Fibroblast of skin of left biceps (primary cell): ENCODE results near the gene PITPNM1.
"Not testable (repeated sequence)": the region's sequence is repeated elsewhere in the genome, so short reads cannot be mapped to it uniquely, and the experiment has no call there.

Experiments
- DNase-seq, 2 experiments: peaks; one replicate each; pipeline ENCODE4 v3.0.0-alpha.2; 2013; ENCODE audit warnings: low read depth in 2 of 2

PITPNM1 gene

DNA sequence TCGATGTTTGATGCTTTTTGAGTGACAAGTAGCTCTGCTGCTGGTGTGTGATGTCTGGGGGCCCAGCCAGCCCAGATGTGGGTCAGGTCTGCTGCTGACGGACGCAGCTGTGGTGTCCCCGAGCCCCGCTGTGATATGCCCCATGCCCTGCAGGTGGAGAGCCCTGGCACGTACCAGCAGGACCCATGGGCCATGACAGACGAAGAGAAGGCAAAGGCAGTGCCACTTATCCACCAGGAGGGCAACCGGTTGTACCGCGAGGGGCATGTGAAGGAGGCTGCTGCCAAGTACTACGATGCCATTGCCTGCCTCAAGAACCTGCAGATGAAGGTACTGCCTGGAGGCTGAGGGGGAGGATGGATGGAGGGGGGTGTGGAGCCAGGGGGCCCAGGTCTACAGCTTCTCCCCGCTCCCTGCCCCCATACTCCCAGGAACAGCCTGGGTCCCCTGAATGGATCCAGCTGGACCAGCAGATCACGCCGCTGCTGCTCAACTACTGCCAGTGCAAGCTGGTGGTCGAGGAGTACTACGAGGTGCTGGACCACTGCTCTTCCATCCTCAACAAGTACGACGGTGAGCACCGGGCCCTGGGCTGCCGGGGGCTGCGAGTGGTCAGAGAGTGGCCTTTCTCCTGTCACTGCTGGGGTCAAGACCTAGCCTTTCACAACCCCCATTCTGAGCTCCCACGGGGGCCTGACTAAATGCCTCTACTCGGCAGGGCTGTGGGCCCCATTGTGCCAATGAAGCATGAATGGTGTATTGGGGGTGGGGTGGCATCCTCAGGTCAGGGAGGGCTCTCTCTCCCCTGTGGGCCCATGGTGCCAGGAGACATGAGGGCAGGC, 15.1 kb downstream of the PITPNM1 start:
- no peak for DNase-seq

DNA sequence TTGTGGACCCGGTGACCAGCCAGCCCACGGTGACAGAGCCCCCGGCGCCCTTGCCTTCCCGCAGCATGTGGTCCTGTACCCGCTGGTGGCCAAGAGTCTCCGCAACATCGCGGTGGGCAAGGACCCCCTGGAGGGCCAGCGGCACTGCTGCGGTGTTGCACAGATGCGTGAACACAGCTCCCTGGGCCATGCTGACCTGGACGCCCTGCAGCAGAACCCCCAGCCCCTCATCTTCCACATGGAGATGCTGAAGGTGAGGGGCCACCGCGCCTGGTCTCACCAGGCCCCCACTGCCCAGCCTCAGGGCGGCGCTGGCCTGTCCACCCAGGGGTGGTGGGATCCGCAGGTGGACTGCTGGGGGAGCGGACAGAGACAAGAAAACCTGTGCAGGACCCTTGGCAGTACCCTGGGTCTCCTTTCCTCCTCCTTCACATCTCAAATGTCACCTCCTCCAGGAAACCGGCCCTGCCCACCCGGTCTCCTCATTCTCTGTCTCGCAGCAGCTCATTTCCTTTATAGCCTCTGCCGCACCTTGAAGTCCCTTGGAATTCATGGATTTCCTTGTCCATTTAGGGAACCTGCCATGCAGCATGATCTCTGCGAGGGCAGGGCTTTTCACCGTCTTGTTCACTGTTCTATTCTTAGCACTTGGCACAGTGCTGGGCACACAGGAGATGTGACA, 15.8 kb downstream of the PITPNM1 start:
- no peak for DNase-seq

DNA sequence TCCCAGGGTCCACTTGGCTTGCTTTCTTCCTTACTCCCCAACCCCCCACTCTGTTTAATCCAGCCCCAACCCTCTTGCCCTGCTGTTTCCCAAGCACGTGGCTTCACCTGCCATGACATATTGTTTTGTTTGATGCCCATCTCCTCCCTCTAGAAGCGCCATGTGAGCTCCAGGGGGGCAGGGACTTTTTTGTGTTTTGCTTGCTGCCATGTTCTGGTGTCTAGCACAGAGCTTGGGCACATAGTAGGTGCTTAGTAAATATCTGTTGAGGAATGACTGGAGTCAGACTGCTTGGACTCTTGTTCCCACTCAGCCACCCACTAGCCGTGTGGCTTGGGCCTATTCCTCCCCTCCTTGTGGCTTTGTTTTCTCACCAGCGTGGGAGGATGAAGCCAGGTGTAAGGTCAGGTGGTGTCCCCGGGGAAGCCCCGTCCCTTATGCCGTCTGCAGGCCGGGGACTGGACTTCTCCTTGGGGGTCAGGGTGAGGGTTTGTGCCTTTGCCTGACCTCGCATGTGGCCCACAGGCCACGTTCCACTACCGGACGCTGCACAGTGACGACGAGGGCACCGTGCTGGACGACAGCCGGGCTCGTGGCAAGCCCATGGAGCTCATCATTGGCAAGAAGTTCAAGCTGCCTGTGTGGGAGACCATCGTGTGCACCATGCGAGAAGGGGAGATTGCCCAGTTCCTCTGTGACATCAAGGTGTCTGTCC, 18.5 kb downstream of the PITPNM1 start:
- no peak for DNase-seq

DNA sequence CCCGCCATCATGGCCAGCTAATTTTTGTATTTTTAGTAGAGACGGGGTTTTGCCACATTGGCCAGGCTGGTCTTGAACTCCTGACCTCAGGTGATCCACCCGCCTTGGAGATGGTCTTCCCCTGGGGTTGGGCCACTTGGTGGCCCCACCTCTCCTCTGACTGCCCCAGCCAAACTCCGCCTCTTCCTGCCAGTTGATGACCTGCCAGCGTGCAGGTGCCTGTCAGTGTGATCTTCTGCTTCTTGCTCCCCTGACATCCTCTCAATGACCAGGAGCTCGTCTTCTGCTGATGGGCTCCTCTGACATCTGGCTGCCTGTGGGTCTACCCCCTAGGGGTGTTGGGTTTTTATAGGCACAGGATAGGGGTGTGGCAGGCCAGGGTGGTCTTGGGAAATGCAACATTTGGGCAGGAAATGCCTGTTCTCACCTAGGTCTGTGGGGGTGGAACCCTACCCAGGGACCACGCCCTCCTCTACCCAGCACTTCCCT, 19.2 kb downstream of the PITPNM1 start:
- not testable (repeated sequence) for DNase-seq

DNA sequence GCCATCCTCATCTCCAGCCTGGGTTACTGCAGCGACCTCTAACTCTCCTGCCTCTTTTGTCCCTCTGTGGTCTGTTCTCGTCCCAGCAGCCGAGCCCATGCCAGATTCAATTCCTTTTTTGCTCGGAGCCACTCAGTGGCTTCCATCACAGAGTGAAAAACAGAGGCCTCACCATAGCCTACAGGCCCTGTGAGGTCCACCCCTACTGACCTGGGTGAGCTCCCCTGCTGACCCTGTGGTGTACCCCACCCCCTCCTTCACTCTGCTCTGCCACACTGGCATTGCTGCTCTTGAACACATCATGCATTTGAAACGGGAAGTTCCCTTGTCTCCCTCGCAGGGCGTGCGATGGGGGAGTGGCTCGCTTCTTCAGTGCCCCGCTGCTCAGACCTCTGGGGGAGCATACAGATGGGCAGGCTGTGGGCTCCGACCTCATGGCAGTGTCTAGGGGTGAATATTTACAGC, 20.3 kb downstream of the PITPNM1 start:
- no peak for DNase-seq

DNA sequence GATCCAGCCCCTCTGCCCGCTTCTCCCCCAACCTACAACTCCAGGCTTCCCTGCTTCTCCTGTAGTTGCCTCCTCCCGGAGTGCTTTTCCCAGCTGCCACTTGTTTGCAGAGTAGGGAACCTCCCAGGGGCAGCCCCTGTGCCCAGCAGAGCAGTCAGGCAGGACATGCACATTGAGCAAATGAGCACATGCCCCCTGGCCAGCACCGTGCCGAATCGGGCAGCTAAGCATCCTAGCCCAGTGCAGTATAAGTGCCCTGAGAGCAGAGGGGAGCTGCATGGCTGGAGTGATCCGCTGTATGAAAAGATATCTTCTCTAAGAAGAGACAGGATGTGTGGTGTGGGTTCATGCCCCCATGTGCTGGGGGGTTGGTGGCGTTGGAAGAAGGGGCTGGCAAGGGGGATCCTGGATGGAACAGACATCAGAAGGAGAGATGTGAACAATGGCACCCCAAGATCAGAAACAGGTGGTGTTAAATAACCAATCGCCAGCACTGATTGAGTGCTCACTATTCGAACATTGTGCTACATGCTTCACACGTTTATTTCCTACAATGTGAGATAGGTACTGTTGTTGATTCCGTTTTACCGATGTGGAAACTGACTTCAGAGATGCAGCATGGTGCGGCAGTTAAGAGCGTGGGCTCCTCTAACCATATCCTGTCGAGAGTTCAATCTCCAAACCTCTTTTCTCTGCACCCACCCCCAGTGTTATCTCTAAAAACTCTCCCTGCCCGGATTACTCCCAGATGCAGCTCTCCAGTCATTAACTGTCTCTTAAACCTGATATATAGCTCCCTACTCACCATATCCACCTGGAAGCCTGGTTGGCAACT, 21.1 kb downstream of the PITPNM1 start:
- no peak for DNase-seq

DNA sequence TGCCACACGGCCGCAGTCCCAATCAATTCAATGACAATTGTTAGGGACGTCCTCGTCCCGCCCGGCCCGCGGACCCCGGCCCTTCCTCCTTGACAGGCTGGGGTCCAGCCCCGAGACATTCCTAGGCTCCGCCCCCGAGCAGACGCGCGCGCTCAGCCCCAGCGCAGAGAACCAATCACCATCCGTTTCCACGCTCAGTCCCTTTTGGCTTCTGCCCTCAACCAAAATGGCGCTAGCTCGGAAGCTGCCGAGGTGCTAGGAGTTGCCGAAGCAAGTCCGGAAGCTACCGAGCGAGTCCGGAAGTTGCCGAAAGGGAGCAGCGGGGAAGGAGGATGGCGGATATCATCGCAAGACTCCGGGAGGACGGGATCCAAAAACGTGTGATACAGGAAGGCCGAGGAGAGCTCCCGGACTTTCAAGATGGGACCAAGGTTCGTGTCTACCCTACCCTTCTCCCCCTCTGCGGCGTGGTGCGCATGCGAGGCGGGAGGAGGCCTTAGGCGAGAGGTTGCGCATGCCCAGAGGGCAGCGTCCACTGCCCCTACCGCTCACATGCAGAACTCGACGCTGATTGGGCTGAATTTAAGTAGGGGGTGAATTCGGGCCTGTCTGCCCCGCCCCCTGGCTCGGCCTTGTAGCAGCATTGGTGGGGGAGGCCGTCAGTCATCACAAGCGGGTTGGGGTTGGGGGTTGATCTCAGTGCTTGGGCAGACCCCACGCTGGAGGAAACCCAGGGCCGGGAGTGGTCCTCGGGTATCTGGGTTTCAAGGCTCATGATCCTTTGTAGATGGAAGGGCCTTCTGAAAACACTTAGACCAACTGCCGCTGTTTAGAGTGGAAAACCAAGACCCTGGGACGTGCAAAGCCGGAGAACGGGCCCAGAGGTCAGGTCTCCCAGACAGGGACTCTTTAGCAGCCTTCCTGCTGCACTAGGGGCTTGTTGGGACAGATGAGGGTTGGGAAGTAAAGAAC, 22.1 kb downstream of the PITPNM1 start, which contains the start of gene AIP:
Gene AIP, plus strand, starts transcription at position 200 of the 972 bp plus-strand sequence. Its CDS starts 133 bp downstream, at position 333.
- peak; percentile 93 to 94 for DNase-seq

DNA sequence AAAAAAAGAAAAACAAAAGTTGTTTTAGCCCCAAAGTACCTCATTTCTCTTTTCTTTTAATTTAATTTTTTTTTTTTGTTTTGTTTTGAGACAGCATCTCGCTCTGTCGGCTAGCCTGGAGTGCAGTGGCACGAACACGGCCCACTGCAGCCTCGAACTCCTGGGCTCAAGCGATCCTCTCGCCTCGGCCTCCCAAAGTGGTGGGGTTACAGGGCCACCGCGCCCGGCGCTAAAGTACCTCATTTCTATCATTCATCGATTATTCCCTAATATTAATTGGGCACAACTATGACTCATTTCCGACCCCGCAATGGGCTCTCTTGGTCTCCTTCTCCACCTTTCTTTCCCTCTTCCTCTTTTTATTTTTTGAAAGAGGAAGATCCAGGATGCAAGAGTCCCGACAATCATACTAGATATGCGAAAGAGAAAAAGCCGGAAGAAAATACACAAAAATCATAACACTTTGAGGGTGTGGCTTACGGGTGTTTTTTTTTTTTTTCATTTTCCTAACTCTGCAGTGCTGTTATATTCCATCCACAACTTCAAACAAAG, 22.8 kb downstream of the PITPNM1 start:
- no peak for DNase-seq

DNA sequence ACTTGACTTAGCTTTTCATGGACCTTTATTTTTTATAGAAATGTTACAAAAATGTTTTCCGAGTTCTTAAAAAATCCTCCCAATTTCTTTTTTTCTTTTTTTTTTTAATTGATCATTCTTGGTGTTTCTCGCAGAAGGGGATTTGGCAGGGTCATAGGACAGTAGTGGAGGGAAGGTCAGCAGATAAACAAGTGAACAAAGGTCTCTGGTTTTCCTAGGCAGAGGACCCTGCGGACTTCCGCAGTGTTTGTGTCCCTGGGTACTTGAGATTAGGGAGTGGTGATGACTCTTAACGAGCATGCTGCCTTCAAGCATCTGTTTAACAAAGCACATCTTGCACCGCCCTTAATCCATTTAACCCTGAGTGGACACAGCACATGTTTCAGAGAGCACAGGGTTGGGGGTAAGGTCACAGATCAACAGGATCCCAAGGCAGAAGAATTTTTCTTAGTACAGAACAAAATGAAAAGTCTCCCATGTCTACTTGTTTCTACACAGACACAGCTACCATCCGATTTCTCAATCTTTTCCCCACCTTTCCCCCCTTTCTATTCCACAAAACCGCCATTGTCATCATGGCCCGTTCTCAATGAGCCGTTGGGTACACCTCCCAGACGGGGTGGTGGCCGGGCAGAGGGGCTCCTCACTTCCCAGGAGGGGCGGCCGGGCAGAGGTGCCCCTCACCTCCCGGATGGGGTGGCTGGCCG, 27.7 kb downstream of the PITPNM1 start:
- DNase-seq, result not testable (repeated sequence)

DNA sequence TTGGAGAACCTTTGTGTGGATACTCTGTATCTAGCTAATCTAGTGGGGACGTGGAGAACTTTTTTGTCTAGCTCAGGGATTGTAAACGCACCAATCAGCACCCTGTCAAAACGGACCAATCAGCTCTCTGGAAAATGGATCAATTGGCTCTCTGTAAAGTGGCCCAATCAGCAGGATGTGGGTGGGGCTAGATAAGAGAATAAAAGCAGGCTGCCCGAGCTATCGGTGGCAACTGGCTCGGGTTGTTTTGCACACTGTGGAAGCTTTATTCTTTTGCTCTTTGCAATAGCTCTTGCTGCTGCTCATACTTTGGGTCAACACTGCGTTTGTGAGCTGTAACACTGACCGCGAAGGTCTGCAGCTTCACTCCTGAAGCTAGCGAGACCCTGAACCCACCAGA, 28.5 kb downstream of the PITPNM1 start:
- DNase-seq, result not testable (repeated sequence)

DNA sequence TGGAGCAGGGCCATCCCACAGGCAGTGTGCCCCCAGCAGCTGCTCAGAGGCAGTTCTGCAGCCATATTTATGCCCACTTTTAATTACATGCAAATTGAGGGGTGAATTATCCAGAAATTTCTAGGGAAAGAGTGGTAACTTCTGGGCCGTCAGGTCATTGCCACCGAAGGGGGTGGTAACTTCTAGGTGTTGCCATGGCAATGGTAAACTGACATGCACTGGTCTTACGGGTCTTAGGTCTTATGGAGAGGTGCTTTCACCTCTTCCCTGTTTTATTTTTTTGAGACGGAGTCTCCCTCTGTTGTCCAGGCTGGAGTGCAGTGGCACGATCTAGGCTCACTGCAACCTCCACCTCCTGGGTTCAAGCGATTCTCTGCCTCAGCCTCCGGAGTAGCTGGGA, 32.3 kb downstream of the PITPNM1 start:
- DNase-seq, result no peak

DNA sequence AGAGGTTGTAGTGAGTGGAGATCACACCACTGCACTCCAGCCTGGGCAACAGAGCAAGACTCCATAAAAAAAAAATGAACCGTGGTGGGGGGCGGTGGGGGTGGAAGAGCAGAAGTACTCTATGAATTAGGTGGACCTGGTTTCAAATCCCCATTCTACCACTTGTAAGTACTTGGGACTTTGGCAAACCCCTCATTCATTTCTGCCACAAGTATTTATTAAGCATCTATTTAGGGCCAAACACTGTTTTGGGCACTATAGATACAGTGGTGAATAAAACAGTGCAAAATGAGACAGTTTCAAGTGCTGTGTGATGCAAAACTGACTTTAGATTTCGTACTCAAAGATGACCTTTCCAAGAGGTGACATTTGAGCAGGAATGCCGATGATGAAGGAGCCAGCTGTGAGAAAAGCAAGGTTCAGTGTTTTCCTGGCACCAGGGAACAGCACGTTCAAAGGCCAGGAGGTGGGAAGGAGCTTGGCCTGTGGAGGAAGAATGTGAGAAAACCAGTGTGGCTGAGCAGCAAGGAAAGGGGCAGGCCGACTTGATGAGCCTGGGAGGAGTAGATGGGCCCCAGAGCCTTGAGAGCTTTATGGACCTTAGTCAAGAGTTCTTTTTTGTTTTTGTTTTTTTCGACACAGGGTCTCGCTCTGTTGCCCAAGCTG, 34.7 kb downstream of the PITPNM1 start:
- no peak for DNase-seq

DNA sequence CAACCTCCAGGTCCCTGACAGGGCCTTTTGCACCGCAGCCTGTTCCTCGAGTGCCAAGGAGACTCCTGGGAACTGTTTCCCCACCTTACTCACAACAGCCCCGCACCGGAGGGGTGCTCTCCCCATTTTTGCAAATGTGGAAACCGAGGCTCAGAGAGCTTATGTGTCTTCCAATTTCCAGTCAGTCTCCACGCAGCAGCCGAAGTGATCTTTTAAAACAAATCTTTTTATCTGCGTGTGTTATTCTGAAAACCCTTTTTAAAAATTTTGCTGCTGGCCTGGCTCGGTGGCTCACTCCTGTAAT, 35.7 kb downstream of the PITPNM1 start:
- no peak for DNase-seq

DNA sequence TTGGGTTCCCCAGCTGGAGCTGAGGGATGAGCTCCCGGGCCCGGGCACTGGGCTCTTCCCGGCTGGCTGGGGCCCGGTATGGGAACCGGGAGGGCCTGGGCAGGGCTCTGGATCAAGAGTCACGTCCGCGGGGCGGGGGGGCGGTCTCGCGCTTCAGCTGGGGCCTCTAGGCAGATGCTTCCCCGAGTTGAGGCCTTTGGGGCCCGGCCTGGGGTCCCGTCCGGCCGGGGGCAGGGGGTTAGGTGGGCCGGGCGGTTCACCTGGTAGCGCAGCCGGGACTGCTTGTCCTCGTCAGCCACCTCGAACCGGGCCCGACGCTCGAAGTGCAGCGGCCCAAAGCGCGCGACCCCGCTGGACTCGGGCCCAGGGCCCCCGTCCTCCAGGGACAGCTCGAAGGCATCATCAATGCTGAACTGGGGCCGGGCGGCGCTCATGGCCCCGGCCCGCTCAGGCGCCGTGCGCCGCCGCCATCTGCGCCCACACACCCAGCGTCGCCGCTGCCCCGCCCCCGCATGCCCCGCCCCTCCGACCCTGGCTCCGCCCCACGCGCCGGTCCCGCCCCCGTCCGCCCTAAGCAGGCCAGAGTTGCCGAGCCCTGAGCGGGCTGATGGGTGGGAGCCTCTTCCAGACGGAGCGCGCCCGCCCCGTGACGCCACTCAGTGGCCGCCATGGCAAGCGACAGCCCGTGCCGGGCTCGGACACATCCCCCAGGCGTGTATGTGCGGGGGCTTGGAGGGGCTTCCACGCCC, 36.2 kb downstream of the PITPNM1 start, which contains the start of gene TMEM134:
Gene TMEM134, minus strand, starts transcription at position 493 of the 749 bp plus-strand sequence. Its CDS starts 59 bp downstream, at position 434.
- DNase-seq, result peak; percentile 71 to 76

DNA sequence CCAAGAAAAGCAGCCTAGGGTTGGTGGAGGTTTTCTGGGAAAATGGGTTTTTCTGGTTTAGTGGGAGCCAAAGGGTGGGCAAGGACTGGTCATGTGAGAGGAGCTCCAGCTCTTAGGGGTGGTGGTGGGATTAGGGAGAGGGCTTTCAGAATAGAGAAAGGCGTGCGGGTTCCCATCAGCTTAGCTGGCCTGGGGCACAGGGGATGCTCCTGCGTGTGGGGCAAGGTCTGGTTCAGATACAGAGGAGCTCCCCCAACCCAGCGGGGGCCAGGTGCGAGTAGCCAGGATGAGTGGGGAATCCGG, 36.8 kb downstream of the PITPNM1 start:
- DNase-seq, result no peak

DNA sequence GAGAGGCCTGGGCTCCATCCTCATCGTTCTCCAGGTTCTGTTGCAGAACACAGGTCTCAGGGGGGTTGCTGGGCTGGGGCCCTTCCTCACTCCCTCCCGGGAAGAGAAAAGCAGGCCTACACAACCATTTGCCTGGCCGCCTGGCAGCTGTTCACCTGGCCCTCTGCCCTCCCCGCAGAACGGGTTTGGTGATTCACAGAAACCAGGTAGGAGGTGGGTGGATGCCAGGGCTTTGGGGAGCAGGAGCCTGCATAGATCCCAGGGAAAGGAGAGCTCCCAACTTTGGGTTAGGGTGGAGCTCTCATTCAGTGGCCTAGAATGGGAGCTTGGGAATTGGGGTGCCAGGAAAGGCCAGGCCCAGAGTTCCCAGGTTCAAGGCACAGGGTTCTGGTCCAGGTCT, 37.1 kb downstream of the PITPNM1 start:
- no peak for DNase-seq

DNA sequence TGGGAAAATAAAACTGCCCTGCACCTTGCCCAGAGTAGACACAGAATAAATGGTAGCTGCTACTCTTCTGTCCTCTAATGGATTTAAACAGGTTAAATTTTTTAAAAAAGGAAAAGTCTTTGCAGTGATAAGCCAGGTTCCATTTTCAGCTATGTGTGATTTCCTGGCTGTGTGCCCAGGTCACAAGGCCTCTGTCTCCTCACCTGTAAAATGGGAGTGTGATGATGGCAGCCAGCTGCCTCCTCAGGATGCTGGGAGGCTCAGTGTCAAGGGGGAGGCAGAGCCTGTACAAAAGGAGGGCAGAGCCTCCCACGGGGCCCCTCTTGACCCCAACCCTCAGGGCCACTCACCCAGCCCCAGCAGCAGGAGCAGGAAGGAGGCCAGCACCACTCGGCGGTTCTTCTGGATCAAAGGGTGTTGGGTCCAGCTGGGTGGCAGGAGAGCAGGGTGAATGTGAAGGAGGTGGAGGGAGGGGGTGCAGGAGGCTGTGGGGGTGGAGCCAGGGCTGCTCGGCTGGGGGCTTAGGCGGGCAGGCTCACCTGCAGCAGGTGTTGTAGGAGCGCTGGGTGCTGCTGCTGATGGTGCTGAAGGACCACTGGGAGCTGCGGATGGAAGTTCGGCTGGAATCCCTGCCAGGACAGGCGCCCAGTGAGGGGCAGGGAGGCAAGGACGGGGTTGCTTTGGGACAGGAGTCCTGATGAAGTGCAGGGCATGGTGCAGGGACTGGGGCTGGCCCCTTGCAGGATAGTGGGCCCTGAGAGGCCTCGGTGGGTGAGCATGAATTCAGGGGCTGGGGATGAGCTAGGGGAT, 38.0 kb downstream of the PITPNM1 start:
- no peak for DNase-seq
